HL-60 (cell line): ENCODE results near the gene GRIP2.

Experiments
- DNase-seq, 2 experiments: peaks; one replicate each; pipeline ENCODE4 v3.0.0-alpha.2; 2010 to 2020; ENCODE audit warnings: low read depth in 1 of 2, low spot score in 1 of 2
- H3K27ac ChIP-seq: fragments of 250-450 bp; sonication (Bioruptor Pico); replicated peaks from 2 replicates; pipeline ENCODE4 v1.5.1; 2020; ENCODE audit warnings: mild to moderate bottlenecking, moderate library complexity
- H3K27me3 ChIP-seq: fragments of 250-450 bp; sonication (Bioruptor Pico); 2 replicates; pipeline ENCODE4 v1.5.1; 2021; ENCODE audit warnings: mild to moderate bottlenecking, moderate library complexity; ENCODE audit not compliant: insufficient read depth, poor library complexity, severe bottlenecking
- H3K4me3 ChIP-seq: replicated peaks from 2 replicates; pipeline ENCODE4 v1.5.1; 2011; ENCODE audit warnings: mild to moderate bottlenecking, control low read depth, low read length; ENCODE audit not compliant: insufficient read depth
- CTCF ChIP-seq: IDR thresholded peaks from one replicate; pipeline ENCODE4 v1.5.1; 2011; ENCODE audit warnings: low read length, control low read depth, inconsistent platforms; ENCODE audit not compliant: insufficient read depth
- GABPA ChIP-seq: IDR thresholded peaks from 2 replicates; pipeline ENCODE4 v1.6.1; 2012; ENCODE audit warnings: low read depth
- POLR2AphosphoS5 ChIP-seq: IDR thresholded peaks from 2 replicates; pipeline ENCODE4 v1.6.1; 2012; ENCODE audit warnings: low read depth
- REST ChIP-seq: IDR thresholded peaks from 2 replicates; pipeline ENCODE4 v1.6.1; 2012; ENCODE audit warnings: low read depth; ENCODE audit not compliant: insufficient replicate concordance
- SPI1 ChIP-seq: IDR thresholded peaks from 2 replicates; pipeline ENCODE4 v1.6.1; 2012; ENCODE audit warnings: low read depth, mild to moderate bottlenecking, borderline replicate concordance

Gene GRIP2

GRCh38 chr3:14453876-14454638 lies 86.1 kb downstream of the GRIP2 start:
- TF ChIP-seq POLR2AphosphoS5 (no peak), SPI1 (no peak), REST (no peak), CTCF (no peak), GABPA (no peak)
- H3K27ac ChIP-seq: no peak overlapping the region
- no peaks in the 10 kb centered on the region for H3K27me3 ChIP-seq
- DNase-seq: no peak
- H3K4me3 ChIP-seq: no peak overlapping the region

- no peak overlapping the region for H3K4me3 ChIP-seq
- no peaks in the 10 kb centered on the region for H3K27me3 ChIP-seq
- H3K27ac ChIP-seq: no peak overlapping the region
- DNase-seq: no peak
- TF ChIP-seq REST (no peak), GABPA (no peak), POLR2AphosphoS5 (no peak), SPI1 (no peak), CTCF (no peak)
Observed at GRCh38 chr3:14452740-14453710, 87.1 kb downstream of the GRIP2 start.

- no peak for DNase-seq
- Histone ChIP-seq H3K27ac (no peak overlapping the region), H3K4me3 (no peak overlapping the region), H3K27me3 (no peaks in the 10 kb centered on the region)
- TF ChIP-seq GABPA (no peak), CTCF (no peak), POLR2AphosphoS5 (no peak), SPI1 (no peak), REST (no peak)
Observed at GRCh38 chr3:14451844-14452739, 88.0 kb downstream of the GRIP2 start.
